GM21447 (cell line): Measurements from ENCODE around the gene ACACB.

Source experiments
- ATAC-seq: cut with Tn5 transposase; IDR thresholded peaks from one replicate; pipeline ENCODE4 v1.9.1; 2021; ENCODE audit not compliant: unreplicated experiment

ACACB gene

GRCh38 chr12:109250523-109250922 lies 134.1 kb downstream of the ACACB start:
- no peak for ATAC-seq

DNA sequence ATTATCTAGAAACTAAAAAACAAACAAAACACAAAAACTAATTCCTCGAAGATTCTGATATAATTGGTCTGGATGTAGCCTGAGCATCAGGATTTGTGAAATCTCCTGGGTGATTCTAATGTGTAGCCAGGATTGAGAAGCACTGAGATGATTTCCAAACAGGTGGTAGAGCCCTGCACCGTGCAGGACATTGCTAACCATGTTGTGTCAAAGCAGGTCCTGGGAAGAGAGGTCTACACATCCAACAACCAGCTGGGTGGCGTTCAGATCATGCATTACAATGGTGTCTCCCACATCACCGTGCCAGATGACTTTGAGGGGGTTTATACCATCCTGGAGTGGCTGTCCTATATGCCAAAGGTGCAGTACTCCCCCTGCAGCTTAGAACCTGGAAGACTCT lies 136.4 kb downstream of the ACACB start:
- no peak for ATAC-seq

- no peak for ATAC-seq
Observed at GRCh38 chr12:109253913-109254544, 137.6 kb downstream of the ACACB start.

DNA sequence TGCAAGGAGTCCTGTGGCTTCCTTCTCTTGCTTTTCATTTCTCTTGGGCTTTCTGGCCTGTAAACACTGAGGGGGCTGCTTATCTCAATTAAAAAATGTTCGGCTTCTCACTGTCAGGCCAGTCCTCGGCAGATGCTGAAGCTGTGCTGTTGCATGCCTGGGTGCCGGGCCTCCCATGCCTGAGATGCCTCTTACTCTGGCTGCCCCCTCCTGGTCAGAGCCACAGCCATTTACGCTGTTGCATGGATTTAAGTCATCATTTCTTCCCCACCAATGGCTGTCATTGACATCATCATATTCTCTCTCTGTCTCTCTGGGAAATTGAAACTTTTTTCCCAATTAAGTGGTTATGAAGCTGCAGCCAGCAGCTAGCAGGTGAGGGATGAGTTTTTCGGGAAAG lies 139.0 kb downstream of the ACACB start:
- no peak for ATAC-seq

DNA sequence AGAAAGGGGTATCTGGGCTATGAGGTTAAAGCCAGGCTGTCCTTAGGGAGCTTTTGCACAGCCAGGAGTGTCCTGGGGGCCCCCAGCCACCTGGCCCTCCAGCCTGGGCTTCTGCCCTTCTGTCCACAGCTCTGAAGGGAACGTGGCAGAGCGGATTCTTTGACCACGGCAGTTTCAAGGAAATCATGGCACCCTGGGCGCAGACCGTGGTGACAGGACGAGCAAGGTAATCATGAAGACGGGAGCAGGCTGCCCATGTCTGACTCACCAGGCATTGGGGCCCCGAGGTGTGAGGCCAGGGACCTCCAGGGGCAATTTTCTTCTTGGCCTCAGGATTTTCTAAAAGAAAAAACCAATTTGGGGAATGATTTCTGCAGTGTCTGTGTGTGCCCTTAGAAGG lies 139.6 kb downstream of the ACACB start:
- no peak for ATAC-seq

GRCh38 chr12:109258201-109258600 lies 141.8 kb downstream of the ACACB start:
- no peak for ATAC-seq

DNA sequence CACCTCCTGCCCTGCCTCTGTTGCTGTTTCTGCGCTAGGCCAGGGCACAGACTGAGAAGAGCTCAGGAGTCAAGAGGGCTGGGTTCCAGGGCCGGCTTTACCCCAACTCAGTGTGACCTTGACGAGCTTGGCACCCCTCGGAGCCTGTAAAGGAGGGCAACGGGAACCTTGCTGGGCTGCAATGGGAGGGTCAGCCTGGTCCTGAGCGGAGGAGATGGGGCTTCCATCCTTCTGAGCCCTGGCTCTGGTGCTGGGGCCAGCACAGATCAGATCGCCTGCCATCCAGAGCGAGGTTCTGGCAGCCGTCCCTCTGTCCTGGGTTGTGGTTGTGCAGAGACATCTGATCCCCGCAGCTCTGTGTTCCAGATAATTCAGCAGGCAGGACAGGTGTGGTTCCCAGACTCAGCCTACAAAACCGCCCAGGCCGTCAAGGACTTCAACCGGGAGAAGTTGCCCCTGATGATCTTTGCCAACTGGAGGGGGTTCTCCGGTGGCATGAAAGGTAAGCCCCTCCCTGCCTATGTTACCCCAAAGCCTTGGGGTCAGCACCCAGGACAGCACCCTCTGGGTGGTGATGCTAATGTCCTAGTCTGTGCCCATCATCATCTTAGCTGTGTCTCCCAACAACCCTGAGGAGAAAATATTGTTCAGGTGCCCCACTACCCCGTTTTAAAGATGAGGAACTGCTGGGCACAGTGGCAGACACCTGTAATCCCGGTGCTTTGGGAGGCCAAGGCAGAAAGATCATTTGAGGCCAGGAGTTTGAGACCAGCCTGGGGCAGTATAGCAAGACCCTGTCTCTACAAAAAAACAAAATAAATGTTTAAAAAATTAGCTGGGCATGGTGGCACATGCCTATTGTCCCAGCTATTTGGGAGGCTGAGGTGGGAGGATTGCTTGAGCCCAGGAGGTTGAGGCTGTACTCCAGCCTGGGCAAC lies 142.5 kb downstream of the ACACB start:
- no peak for ATAC-seq

- no peak for ATAC-seq
Observed at GRCh38 chr12:109259545-109259895, 143.1 kb downstream of the ACACB start.

GRCh38 chr12:109261087-109261486 lies 144.7 kb downstream of the ACACB start:
- ATAC-seq = no peak

DNA sequence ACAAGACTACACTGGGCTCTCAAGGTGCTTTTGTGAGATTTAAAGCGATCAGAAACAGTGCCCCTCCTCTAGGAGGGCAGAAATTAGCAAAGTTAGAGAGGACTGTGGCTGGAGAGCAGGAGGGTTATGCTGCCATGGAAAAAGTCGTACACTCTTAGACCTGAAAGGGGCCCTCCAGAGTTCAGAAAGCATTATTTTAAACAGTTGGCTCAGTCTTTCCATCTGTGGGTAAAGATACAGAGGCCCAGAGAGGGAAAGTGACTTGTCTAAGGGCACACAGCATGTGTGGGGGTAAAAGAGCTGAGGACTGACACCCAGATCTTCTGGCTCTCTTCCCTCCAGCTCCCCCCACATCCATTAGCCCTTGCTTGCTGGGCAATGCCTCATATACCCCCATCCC lies 145.6 kb downstream of the ACACB start:
- ATAC-seq = no peak

GRCh38 chr12:109263439-109263838 lies 147.1 kb downstream of the ACACB start:
- ATAC-seq = no peak

- ATAC-seq = no peak
Observed at GRCh38 chr12:109264095-109264942, 147.9 kb downstream of the ACACB start.

DNA sequence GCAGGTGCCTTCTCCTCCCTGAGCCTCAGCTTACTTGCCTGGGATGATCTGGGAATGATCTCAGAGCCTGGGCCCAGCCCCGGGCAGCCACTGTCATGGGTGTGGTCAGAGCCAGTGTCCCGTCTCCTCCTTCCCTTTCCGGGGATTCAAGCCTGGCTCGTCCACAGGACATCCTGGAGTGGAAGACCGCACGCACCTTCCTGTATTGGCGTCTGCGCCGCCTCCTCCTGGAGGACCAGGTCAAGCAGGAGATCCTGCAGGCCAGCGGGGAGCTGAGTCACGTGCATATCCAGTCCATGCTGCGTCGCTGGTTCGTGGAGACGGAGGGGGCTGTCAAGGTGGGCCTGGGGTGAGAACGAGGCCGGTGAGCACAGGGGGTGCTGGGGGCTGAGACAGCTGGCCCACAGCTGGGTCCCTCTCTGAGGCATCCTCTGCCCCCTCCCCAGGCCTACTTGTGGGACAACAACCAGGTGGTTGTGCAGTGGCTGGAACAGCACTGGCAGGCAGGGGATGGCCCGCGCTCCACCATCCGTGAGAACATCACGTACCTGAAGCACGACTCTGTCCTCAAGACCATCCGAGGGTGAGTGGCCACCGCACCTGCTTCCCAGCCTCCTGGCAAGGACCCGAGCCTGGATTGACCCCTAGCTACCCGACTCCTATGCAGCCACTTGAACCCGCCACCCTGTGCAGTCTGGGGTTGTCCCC lies 148.7 kb downstream of the ACACB start:
- ATAC-seq = no peak

DNA sequence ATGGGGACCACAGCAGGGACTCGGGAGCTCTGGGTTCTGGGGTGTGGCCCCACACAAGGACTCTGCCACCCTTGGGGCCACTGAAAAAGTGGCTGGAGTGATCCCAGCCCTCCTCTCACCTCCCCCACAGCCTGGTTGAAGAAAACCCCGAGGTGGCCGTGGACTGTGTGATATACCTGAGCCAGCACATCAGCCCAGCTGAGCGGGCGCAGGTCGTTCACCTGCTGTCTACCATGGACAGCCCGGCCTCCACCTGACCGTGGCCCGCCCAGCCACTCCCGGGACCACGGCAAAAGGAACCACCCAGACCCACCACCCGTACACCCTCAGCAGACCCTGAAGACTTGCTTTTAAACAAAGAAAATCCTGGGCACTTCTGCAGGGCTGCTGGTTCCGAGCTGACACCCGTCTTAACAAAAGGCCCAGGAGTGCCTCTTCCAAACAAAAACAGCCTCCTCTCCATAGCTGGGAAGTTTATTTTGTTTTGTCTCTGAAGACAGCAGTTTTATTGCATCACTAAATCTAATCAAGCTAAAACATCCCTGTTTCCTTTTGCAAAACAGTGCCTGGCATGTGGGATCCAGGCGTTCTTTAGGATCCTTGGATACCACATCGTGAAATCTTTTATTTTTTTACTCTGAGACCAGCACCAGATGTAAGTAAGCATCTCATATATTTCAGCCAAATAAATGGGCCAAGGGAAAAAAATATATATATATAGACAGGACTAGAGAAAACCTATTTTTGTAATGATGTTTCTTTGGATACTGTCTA lies 149.9 kb downstream of the ACACB start:
- no peak for ATAC-seq

GRCh38 chr12:109267361-109267760 lies 151.0 kb downstream of the ACACB start:
- ATAC-seq = no peak

GRCh38 chr12:109268896-109269295 lies 152.5 kb downstream of the ACACB start:
- ATAC-seq = no peak

DNA sequence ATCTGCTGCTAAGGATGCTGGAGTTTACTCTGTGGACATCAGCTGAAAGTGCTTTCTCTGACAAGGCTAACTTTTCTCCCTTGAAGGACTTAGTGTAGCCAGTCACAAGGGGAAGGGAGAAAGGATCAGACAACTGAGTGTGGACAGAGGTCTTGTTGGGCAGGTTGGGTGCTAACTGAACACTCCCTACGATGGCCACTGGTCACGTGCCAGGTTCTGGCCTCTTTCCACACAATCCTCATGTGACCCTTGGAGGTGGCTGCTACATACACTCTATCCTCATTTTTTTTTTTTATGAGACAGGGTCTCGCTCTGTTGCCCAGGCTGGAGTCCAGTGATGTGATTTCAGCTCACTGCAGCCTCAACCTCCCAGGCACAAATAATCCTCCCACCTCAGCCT lies 153.0 kb downstream of the ACACB start:
- ATAC-seq = no peak

GRCh38 chr12:109270494-109270893 lies 154.1 kb downstream of the ACACB start:
- no peak for ATAC-seq

- no peak for ATAC-seq
Observed at GRCh38 chr12:109271418-109271817, 155.0 kb downstream of the ACACB start.

GRCh38 chr12:109273354-109273753 lies 157.0 kb downstream of the ACACB start:
- no peak for ATAC-seq
